HepG2 (cell line): ENCODE data around the gene FDPS. TPM values are rescaled to one million over a fixed set of nuclear protein-coding genes. Genes with fewer than 3 reads are reported as not detected.

ENCODE experiments used
- ELK4 ChIP-seq: sonication (generic); formaldehyde crosslinking; IDR thresholded peaks from 2 replicates; pipeline ENCODE4 v1.9.0; 2021; ENCODE audit warnings: missing genetic modification reagents, borderline replicate concordance
- KDM2A ChIP-seq: sonication (generic); formaldehyde crosslinking; IDR thresholded peaks from 2 replicates; pipeline ENCODE4 v1.4.0; 2020; ENCODE audit warnings: low read depth, missing genetic modification reagents, borderline replicate concordance
- MBNL3 ChIP-seq: fragments of 250-450 bp; sonication (Bioruptor Pico); conservative IDR thresholded peaks from 2 replicates; pipeline ENCODE4 v1.8.0; 2022; ENCODE audit warnings: mild to moderate bottlenecking, inconsistent platforms
- MYC ChIP-seq: sonication (generic); formaldehyde crosslinking; IDR thresholded peaks from 2 replicates; pipeline ENCODE4 v1.9.0; 2021; ENCODE audit warnings: missing genetic modification reagents, borderline replicate concordance
- NONO ChIP-seq, 2 experiments: fragments of 450-650 bp in 1 of 2; sonication (generic) in 1 of 2; formaldehyde crosslinking in 1 of 2; IDR thresholded peaks in 1 of 2; conservative IDR thresholded peaks in 1 of 2; 2 replicates each; pipeline versions ENCODE4 v1.6.1 to v1.8.0; 2017 to 2022; ENCODE audit warnings: mild to moderate bottlenecking in 1 of 2, missing genetic modification reagents in 1 of 2, moderate library complexity in 1 of 2
- POLR2G ChIP-seq: fragments of 200-400 bp; formaldehyde crosslinking; IDR thresholded peaks from 2 replicates; pipeline ENCODE4 v1.6.1; 2018; ENCODE audit warnings: mild to moderate bottlenecking, low read depth, low read length, moderate library complexity
- RARG ChIP-seq: sonication (generic); formaldehyde crosslinking; IDR thresholded peaks from 2 replicates; pipeline ENCODE4 v1.4.0; 2020; ENCODE audit warnings: low read depth, mild to moderate bottlenecking, missing genetic modification reagents
- RXRA ChIP-seq: sonication (generic); formaldehyde crosslinking; IDR thresholded peaks from 2 replicates; pipeline ENCODE4 v1.5.1; 2020; ENCODE audit warnings: missing genetic modification reagents
- SIN3B ChIP-seq: fragments of 150-350 bp; IDR thresholded peaks from 2 replicates; pipeline ENCODE4 v1.6.1; 2014; ENCODE audit warnings: low read length
- TEAD2 ChIP-seq: sonication (generic); formaldehyde crosslinking; IDR thresholded peaks from 2 replicates; pipeline ENCODE4 v1.9.0; 2021; ENCODE audit warnings: missing genetic modification reagents
- UBTF ChIP-seq: sonication (generic); formaldehyde crosslinking; IDR thresholded peaks from 2 replicates; pipeline ENCODE4 v1.4.0; 2020; ENCODE audit warnings: mild to moderate bottlenecking, missing genetic modification reagents
- ZBTB39 ChIP-seq: sonication (generic); formaldehyde crosslinking; IDR thresholded peaks from 2 replicates; pipeline ENCODE4 v1.5.0; 2020; ENCODE audit warnings: missing genetic modification reagents
- ZFP36L1 ChIP-seq: sonication (generic); formaldehyde crosslinking; IDR thresholded peaks from 2 replicates; pipeline ENCODE4 v1.8.0; 2022; ENCODE audit warnings: mild to moderate bottlenecking, missing genetic modification reagents, moderate library complexity
- ZMAT5 ChIP-seq: sonication (generic); formaldehyde crosslinking; IDR thresholded peaks from 2 replicates; pipeline ENCODE4 v1.5.0; 2020; ENCODE audit warnings: mild to moderate bottlenecking, low read depth, missing genetic modification reagents, borderline replicate concordance
- ZMYM2 ChIP-seq: sonication (generic); formaldehyde crosslinking; IDR thresholded peaks from 2 replicates; pipeline ENCODE4 v1.8.0; 2022; ENCODE audit warnings: mild to moderate bottlenecking, missing genetic modification reagents
- ZNF101 ChIP-seq: sonication (generic); formaldehyde crosslinking; IDR thresholded peaks from 2 replicates; pipeline ENCODE4 v1.4.0; 2020; ENCODE audit warnings: mild to moderate bottlenecking, low read depth, missing genetic modification reagents, borderline replicate concordance
- ZNF20 ChIP-seq: sonication (generic); formaldehyde crosslinking; IDR thresholded peaks from 2 replicates; pipeline ENCODE4 v1.4.0; 2020; ENCODE audit warnings: mild to moderate bottlenecking, moderate library complexity, missing genetic modification reagents
- ZNF3 ChIP-seq: IDR thresholded peaks from 2 replicates; pipeline ENCODE4 v1.7.0; 2017; ENCODE audit warnings: inconsistent platforms
- ZNF34 ChIP-seq: sonication (generic); formaldehyde crosslinking; IDR thresholded peaks from 2 replicates; pipeline ENCODE4 v1.4.0; 2020; ENCODE audit warnings: mild to moderate bottlenecking, missing genetic modification reagents, borderline replicate concordance
- ZNF878 ChIP-seq: sonication (generic); formaldehyde crosslinking; IDR thresholded peaks from 2 replicates; pipeline ENCODE4 v1.8.1; 2023; ENCODE audit warnings: mild to moderate bottlenecking, missing genetic modification reagents, moderate library complexity
- polyA plus RNA-seq, 8 experiments: library from polyadenylated mRNA; depleted of rRNA in 3 of 8; stranded (reverse) in 7 of 8; unstranded in 1 of 8; fragments of >200 nt; fragmentation: Illumina TruSeq in 4 of 8; extraction: Trizol in 4 of 8; gene quantifications; 2 replicates each; pipeline versions ENCODE4 v1.2.1 to v1.2.3, GENCODE V29; 2011 to 2016; ENCODE audit warnings: low read depth in 4 of 8, missing spikeins in 1 of 8, mixed read lengths in 1 of 8; ENCODE audit not compliant: insufficient read depth in 1 of 8
- total RNA-seq, 5 experiments: library from RNA; depleted of rRNA; stranded (reverse); fragments of >200 nt; fragmentation: Illumina TruSeq; extraction: Trizol; gene quantifications; 2 replicates each; pipeline ENCODE4 v1.2.3, GENCODE V29; 2016; ENCODE audit warnings: low read depth in 1 of 5

The FDPS gene
- total and polyA plus RNA-seq, 2 of the 13 experiments (the other 11 are each of a cell fraction or from before 2014, with no cell fraction given): 264 to 519 TPM

- TF ChIP-seq ZBTB39: 0 out of 2 replicates have a peak, but pooled peaks have one; percentile 34
- no peak for TF ChIP-seq ZFP36L1 (CRISPR knock-in tag)
- TF ChIP-seq KDM2A (CRISPR knock-in tag): peak; percentile 37
- no peak for TF ChIP-seq ZNF101 (CRISPR knock-in tag)
- no peak for TF ChIP-seq RXRA (CRISPR knock-in tag)
- TF ChIP-seq SIN3B: no peak
- no peak for TF ChIP-seq ZMYM2 (CRISPR knock-in tag)
- TF ChIP-seq MBNL3 (CRISPR knock-in tag): no peak
- no peak for TF ChIP-seq RARG (CRISPR knock-in tag)
- TF ChIP-seq ELK4 (CRISPR knock-in tag): no peak
- TF ChIP-seq UBTF (CRISPR knock-in tag): peak; percentile 17; the same call in 1 of the 2 replicates
- no peak for TF ChIP-seq ZNF20
- TF ChIP-seq POLR2G: peak; percentile 45
- no peak for TF ChIP-seq ZMAT5 (CRISPR knock-in tag)
- TF ChIP-seq ZNF3 (CRISPR knock-in tag): no peak
- TF ChIP-seq ZNF34 (CRISPR knock-in tag): no peak
- no peak for TF ChIP-seq NONO (IDR thresholded peaks at IDR 0.05)
- TF ChIP-seq NONO (CRISPR knock-in tag; conservative IDR thresholded peaks at IDR 0.05): peak; percentile 48; the same call in 1 of the 2 replicates
- TF ChIP-seq MYC (CRISPR knock-in tag): 0 out of 2 replicates have a peak, but pooled peaks have one; percentile 18
- TF ChIP-seq TEAD2 (CRISPR knock-in tag): no peak
- TF ChIP-seq ZNF878 (CRISPR knock-in tag): no peak
Measured at GRCh38 chr1:155320661-155321617, 12.3 kb downstream of the FDPS start, which contains the start of gene RUSC1 (continued).
